CD4-positive, alpha-beta memory T cell (primary cell): ENCODE measurements around the gene PHKG2. TPM values are rescaled to one million over a fixed set of nuclear protein-coding genes. Genes with fewer than 3 reads are reported as not detected.

Source experiments
- CTCF ChIA-PET: fragments of 350-600 bp; sonication (Branson Sonifier 250); formaldehyde crosslinking; loops from one replicate; lab custom pipeline; 2021; ENCODE audit warnings: inconsistent platforms; ENCODE audit not compliant: partially characterized antibody; lab: Charles Lee
- POLR2A ChIA-PET: fragments of 350-600 bp; sonication (Branson Sonifier 250); formaldehyde crosslinking; loops from one replicate; lab custom pipeline; 2021; ENCODE audit not compliant: partially characterized antibody; lab: Charles Lee
- DNase-seq, 5 donors: peaks; one replicate each; pipeline versions ENCODE4 v3.0.0 to v3.0.0-alpha.2; 2020 to 2022; ENCODE audit warnings: mixed read lengths in 1 of 5
- H3K27ac ChIP-seq: one replicate; pipeline ENCODE4 v1.7.0; 2013; ENCODE audit warnings: low read depth, low read length
- H3K27me3 ChIP-seq: 2 replicates; pipeline ENCODE4 v1.7.0; 2013; ENCODE audit warnings: mild to moderate bottlenecking, low read length, moderate library complexity; ENCODE audit not compliant: insufficient read depth
- H3K36me3 ChIP-seq: 2 replicates; pipeline ENCODE4 v1.7.0; 2013; ENCODE audit warnings: mild to moderate bottlenecking, low read length, moderate library complexity; ENCODE audit not compliant: insufficient read depth
- H3K4me1 ChIP-seq: 2 replicates; pipeline ENCODE4 v1.7.0; 2013; ENCODE audit warnings: mild to moderate bottlenecking, low read length, moderate library complexity; ENCODE audit not compliant: insufficient read depth
- H3K4me3 ChIP-seq, 2 donors: one replicate each; pipeline ENCODE4 v1.7.0; 2013; ENCODE audit warnings: low read length in 2 of 2, mild to moderate bottlenecking in 1 of 2
- H3K9me3 ChIP-seq, 2 donors: one replicate each; pipeline ENCODE4 v1.7.0; 2013; ENCODE audit warnings: low read length in 2 of 2, control low read depth in 1 of 2; ENCODE audit not compliant: control insufficient read depth in 1 of 2
- H3K27ac Mint-ChIP-seq, 7 donors: one replicate each; pipeline ENCODE4 v1.8.0; 2020 to 2021; ENCODE audit warnings: mixed read lengths in 7 of 7, mild to moderate bottlenecking in 6 of 7, inconsistent platforms in 3 of 7, moderate library complexity in 3 of 7
- H3K27me3 Mint-ChIP-seq, 2 donors: one replicate each; pipeline ENCODE4 v1.8.0; 2020 to 2021; ENCODE audit warnings: mixed read lengths in 2 of 2
- H3K36me3 Mint-ChIP-seq, 2 donors: one replicate each; pipeline ENCODE4 v1.8.0; 2020 to 2021; ENCODE audit warnings: mixed read lengths in 2 of 2, inconsistent platforms in 1 of 2, mild to moderate bottlenecking in 1 of 2
- H3K4me1 Mint-ChIP-seq, 4 donors: one replicate each; pipeline ENCODE4 v1.8.0; 2020 to 2021; ENCODE audit warnings: mixed read lengths in 4 of 4, mild to moderate bottlenecking in 1 of 4
- H3K4me3 Mint-ChIP-seq, 8 donors: one replicate each; pipeline ENCODE4 v1.8.0; 2020 to 2021; ENCODE audit warnings: mixed read lengths in 8 of 8, mild to moderate bottlenecking in 7 of 8, moderate library complexity in 6 of 8, inconsistent platforms in 3 of 8
- H3K9me3 Mint-ChIP-seq, 8 donors: one replicate each; pipeline ENCODE4 v1.8.0; 2020 to 2021; ENCODE audit warnings: mixed read lengths in 8 of 8, mild to moderate bottlenecking in 5 of 8, inconsistent platforms in 3 of 8, moderate library complexity in 1 of 8
- intact Hi-C: fragments of 100-400 bp; cut with micrococcal nuclease; formaldehyde crosslinking; loops from one replicate; pipeline ENCODE4 v1.15.1; 2023
- polyA plus RNA-seq, 2 donors: library from polyadenylated mRNA; unstranded; fragments of 300-500 nt; fragmentation: Illumina TruSeq; gene quantifications; one replicate each; pipeline ENCODE4 v1.2.3, GENCODE V29; 2021
- total RNA-seq, 2 experiments: library from RNA; stranded (reverse); gene quantifications; one replicate each; pipeline ENCODE4 v1.2.3, GENCODE V29; 2021

The PHKG2 gene
- total and polyA plus RNA-seq, 4 experiments from 2014 or later: 42.0 to 63.5 (median 54.5) TPM

DNA sequence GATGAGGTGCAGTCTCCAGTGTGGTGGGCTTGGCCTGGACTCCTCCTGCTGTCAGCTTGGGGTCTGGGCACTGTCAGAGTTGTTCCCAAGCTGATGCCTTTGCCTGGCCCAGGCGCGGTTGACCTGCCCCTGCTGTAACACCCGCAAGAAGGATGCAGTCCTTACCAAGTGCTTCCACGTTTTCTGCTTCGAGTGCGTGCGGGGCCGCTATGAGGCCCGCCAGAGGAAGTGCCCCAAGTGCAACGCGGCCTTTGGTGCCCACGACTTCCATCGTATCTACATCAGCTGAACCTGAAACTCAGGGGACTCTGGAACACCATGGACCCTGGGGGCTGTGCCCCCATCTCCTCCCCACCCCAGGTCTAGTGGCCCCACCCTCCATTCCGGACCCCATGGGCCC, 25.6 kb downstream of the PHKG2 start:
- no peak for DNase-seq
- H3K4me3 Mint-ChIP-seq: peak overlapping the region in 1 of 8 donors; percentile 27
- Histone ChIP-seq H3K27ac (no peak overlapping the region), H3K9me3 (no peaks in the 10 kb centered on the region), H3K27me3 (no peaks in the 10 kb centered on the region), H3K4me3 (no peak overlapping the region), H3K36me3 (peaks cover 44% of the 10 kb centered on the region), H3K4me1 (peaks cover 12% of the 10 kb centered on the region)
- POLR2A ChIA-PET: interaction anchor here (0.7 to 2.6 kb wide), 3 partner anchors 10 to 26 kb away, joined by 3 to 19 read pairs (median 3); no protein-coding TSS in a partner anchor
- H3K27me3 Mint-ChIP-seq: peaks cover 0 to 1% of the 10 kb centered on the region in 2 donors
- intact Hi-C loops: no loop called here
- H3K4me1 Mint-ChIP-seq: peaks cover 14 to 32% (median 22%) of the 10 kb centered on the region in 4 donors
- peak overlapping the region in 1 of 7 donors; percentile 37 for H3K27ac Mint-ChIP-seq
- no peaks in the 10 kb centered on the region for H3K9me3 Mint-ChIP-seq
- peaks cover 21 to 49% of the 10 kb centered on the region in 2 donors for H3K36me3 Mint-ChIP-seq
- CTCF ChIA-PET: no interaction called here

DNA sequence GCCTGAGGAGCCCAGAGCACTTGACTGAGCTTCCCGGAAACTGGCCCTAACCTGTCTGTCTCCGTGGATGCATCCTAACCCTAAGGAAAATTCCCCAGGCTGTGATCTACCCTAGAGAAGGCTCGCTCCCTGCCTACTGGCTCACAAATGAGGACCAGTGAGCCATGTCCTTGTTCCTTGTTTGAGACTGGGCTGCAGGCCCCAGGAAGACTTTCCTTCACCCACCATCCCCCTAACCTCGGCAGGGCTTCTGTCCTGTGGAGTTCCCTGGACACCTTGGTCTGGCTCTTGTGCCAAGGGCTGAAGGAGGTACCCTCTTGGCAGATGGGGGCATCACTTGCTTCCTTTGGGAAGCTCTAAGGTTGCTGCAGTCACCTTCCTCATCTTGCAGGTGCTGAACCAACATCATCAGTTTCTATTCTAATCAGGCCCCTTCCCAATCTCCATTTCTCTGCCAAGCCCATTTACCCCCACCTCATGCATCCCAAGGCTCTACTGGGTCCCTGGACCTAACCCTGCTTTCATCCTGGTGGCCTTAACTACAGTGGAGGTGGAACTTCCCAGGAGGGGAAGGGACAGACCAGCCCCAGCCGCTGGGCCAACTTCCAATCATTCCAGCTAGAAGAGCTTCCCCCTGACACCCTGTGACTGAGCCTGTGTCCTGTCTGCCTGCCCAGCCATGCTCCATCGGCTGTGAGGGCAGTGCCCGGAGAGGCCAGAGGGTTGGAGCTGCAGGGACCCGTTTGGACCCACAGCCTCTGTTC, 26.3 kb downstream of the PHKG2 start:
- peak overlapping the region in 7 of 8 donors; percentile 28 to 94 (median 94) for H3K4me3 Mint-ChIP-seq
- ChIA-PET CTCF (interaction anchor here (1.0 kb wide), 1 partner anchor 11 kb away, joined by 3 read pairs; no protein-coding TSS in a partner anchor), POLR2A (interaction anchor here (0.7 to 2.6 kb wide), 8 partner anchors 9 to 299 kb away, joined by 3 to 19 read pairs (median 4); partner anchors contain the start of genes PHKG2, ZNF646 and ZNF668)
- no peaks in the 10 kb centered on the region for H3K27me3 ChIP-seq
- H3K27ac Mint-ChIP-seq: peak overlapping the region in 5 of 7 donors; percentile 1 to 84 (median 63)
- peaks cover 17 to 42% of the 10 kb centered on the region in 2 donors for H3K36me3 Mint-ChIP-seq
- H3K27me3 Mint-ChIP-seq: no peaks in the 10 kb centered on the region
- H3K9me3 ChIP-seq: no peaks in the 10 kb centered on the region
- no peak overlapping the region for H3K27ac ChIP-seq
- peaks cover 14 to 32% (median 22%) of the 10 kb centered on the region in 4 donors for H3K4me1 Mint-ChIP-seq
- H3K4me3 ChIP-seq: peak overlapping the region in 1 of 2 donors; percentile 64
- DNase-seq: no peak
- H3K4me1 ChIP-seq: peaks cover 12% of the 10 kb centered on the region
- no peaks in the 10 kb centered on the region for H3K9me3 Mint-ChIP-seq
- H3K36me3 ChIP-seq: peaks cover 37% of the 10 kb centered on the region
- intact Hi-C loops: loop anchor here (1.0 kb wide), 2 partner anchors 13 to 40 kb away; partner anchors contain the start of gene ZNF629

DNA sequence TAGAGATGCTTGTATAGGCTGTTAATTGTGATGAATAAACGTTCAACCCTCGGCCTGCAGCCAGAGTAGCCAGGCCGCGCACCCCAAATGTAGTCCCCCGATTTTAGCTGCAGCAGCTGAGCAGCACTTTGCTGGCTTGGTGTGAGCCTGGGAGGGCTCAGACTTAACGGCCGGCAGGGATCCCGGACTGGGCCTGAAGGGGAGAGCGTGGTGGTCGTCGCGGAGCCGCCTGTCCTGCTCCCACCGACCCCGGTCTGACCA, 26.8 kb downstream of the PHKG2 start:
- peak overlapping the region; percentile 90 to 94 (median 94) for H3K4me3 Mint-ChIP-seq
- H3K27ac Mint-ChIP-seq: peak overlapping the region in 4 of 7 donors; percentile 54 to 84 (median 70)
- Histone ChIP-seq H3K4me3 (peak overlapping the region; percentile 42 to 64), H3K9me3 (no peaks in the 10 kb centered on the region), H3K36me3 (peaks cover 34% of the 10 kb centered on the region), H3K4me1 (peaks cover 12% of the 10 kb centered on the region), H3K27ac (no peak overlapping the region), H3K27me3 (no peaks in the 10 kb centered on the region)
- intact Hi-C loops: loop anchor here (1.0 kb wide), 2 partner anchors 12 to 39 kb away; partner anchors contain the start of gene ZNF629
- POLR2A ChIA-PET: interaction anchor here (0.7 to 2.6 kb wide), 8 partner anchors 8 to 299 kb away, joined by 3 to 19 read pairs (median 4); partner anchors contain the start of genes PHKG2, ZNF646 and ZNF668
- H3K4me1 Mint-ChIP-seq: peaks cover 14 to 32% (median 22%) of the 10 kb centered on the region in 4 donors
- CTCF ChIA-PET: interaction anchor here (1.0 kb wide), 1 partner anchor 12 kb away, joined by 3 read pairs; no protein-coding TSS in a partner anchor
- no peaks in the 10 kb centered on the region for H3K9me3 Mint-ChIP-seq
- H3K27me3 Mint-ChIP-seq: no peaks in the 10 kb centered on the region
- DNase-seq: no peak
- peaks cover 17 to 39% of the 10 kb centered on the region in 2 donors for H3K36me3 Mint-ChIP-seq

DNA sequence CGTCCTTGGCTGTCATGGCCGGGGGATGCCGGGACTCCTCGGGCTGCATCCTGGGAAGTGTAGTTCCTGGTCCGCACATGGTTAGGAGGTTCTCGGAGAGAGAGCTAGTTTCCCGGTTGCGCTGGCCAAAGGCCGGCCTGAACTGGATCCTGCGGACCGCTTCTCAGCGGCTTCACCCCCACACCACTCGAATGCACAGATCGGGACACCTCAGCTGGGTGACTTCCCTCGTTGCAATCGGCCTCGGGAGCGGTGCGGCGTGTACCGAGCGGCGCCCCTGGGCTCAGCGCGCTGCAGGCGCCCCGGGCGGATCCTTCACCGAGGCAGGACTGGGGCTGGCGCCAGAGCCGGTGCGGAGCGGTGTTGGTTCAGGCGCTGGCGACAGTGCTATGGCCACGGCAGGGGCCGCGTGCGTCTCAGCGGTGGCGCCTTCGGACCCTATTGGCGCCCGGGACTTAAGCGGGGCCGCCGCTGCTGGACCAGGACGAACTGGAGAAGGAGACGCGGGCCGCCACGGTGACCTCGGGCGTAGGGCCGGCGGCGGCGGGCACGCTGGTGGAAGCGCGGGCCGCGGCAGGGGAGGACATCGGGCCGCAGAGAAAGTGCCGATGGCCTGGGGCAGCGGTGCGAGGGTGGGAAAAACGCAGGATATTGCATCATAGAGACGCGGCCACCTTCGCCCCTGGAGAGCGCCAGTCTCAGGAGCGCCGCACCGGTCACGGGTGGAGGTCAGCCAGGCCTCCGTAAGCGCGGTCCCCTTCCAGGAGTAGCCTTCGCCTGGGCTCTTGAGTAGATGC, 27.4 kb downstream of the PHKG2 start:
- no peak overlapping the region for H3K27ac ChIP-seq
- peaks cover 17 to 34% of the 10 kb centered on the region in 2 donors for H3K36me3 Mint-ChIP-seq
- peaks cover 14 to 32% (median 22%) of the 10 kb centered on the region in 4 donors for H3K4me1 Mint-ChIP-seq
- ChIA-PET CTCF (interaction anchor here (1.0 kb wide), 1 partner anchor 12 kb away, joined by 3 read pairs; no protein-coding TSS in a partner anchor), POLR2A (interaction anchor here (0.7 to 2.6 kb wide), 8 partner anchors 8 to 298 kb away, joined by 3 to 19 read pairs (median 4); partner anchors contain the start of genes PHKG2, ZNF646 and ZNF668)
- no peaks in the 10 kb centered on the region for H3K9me3 ChIP-seq
- intact Hi-C loops: loop anchor here (1.0 kb wide), 2 partner anchors 12 to 39 kb away; partner anchors contain the start of gene ZNF629
- peaks cover 12% of the 10 kb centered on the region for H3K4me1 ChIP-seq
- H3K4me3 Mint-ChIP-seq: peak overlapping the region; percentile 90 to 94 (median 94)
- no peaks in the 10 kb centered on the region for H3K9me3 Mint-ChIP-seq
- peak overlapping the region in 5 of 7 donors; percentile 48 to 84 (median 76) for H3K27ac Mint-ChIP-seq
- H3K4me3 ChIP-seq: peak overlapping the region; percentile 64 to 81
- DNase-seq: peak; percentile 42 to 59 (median 53)
- no peaks in the 10 kb centered on the region for H3K27me3 Mint-ChIP-seq
- H3K27me3 ChIP-seq: no peaks in the 10 kb centered on the region
- H3K36me3 ChIP-seq: peaks cover 28% of the 10 kb centered on the region

DNA sequence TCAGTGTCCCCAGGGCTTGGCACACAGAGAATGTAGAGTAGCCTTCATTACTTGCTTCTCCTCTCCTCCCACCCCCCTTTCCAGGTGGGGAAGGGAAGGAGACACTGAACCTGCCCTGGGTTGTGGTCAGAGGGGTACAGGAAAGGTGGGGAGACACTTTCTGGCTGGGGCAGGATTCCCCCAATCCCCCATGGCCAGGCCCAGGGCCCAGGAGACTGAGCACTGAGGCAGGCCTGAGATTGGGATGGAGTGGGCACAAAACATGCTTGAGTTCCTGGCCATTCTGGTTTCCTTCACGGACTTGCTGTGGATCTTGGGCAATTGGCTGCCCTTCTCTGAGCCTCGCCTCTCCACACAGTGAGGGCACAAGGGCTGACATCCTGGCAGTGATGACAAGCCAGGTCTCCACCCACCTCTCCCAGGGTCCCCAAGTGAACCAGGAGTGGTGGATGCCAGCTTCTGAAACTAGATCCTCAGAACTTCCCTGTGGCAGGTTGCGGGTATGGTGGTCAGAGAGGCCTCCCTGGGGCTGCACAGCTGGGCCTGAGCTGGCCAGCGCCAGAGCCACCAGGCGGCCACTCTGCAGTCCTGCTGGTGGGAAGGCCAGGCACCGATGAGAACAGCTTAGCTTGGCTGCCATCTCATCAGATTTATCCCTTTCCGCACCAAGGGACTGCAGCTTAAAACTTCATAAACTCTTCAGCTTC, 29.5 kb downstream of the PHKG2 start:
- intact Hi-C loops: no loop called here
- ChIA-PET CTCF (no interaction called here), POLR2A (no interaction called here)
- H3K27me3 Mint-ChIP-seq: no peaks in the 10 kb centered on the region
- Histone ChIP-seq H3K27me3 (no peaks in the 10 kb centered on the region), H3K9me3 (no peaks in the 10 kb centered on the region), H3K4me1 (peaks cover 12% of the 10 kb centered on the region), H3K27ac (no peak overlapping the region), H3K36me3 (peaks cover 9% of the 10 kb centered on the region), H3K4me3 (no peak overlapping the region)
- peaks cover 7 to 15% of the 10 kb centered on the region in 2 donors for H3K36me3 Mint-ChIP-seq
- peak overlapping the region in 4 of 8 donors; percentile 48 to 92 (median 76) for H3K4me3 Mint-ChIP-seq
- no peak for DNase-seq
- peaks cover 10 to 26% (median 18%) of the 10 kb centered on the region in 4 donors for H3K4me1 Mint-ChIP-seq
- no peak overlapping the region for H3K27ac Mint-ChIP-seq
- H3K9me3 Mint-ChIP-seq: no peaks in the 10 kb centered on the region

DNA sequence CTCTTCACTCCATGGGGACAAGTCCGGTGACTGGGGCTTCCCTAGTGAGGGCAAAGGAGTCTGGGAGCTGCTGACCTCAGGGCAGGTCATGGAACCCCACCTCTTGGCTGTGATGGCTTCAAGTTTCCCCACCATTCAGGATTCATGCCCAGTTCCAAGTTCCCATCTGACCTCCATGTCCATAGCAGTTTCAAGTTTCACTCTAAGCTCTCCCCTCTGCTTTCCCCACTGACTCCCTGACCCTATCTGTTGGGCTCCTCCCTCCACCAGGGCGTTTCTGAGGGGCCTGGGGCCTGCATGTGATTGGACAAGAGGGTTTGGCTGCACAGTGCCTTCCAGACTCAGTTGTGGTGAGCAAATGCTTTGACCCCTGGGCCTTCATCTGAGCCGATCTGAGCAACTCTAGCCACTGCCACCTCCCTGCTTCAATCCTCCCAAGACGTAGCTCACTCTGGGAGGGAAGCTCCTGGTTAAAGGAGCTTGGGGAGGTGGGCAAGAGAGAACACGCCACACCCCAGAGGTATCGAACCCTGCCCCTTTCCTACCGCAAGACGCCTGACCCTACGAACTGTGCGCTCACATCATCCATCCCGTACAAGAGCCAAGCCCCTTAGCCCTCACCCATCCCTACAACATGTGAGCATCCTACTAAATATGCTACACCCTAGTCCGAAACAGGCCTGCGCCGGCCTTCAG, 30.5 kb downstream of the PHKG2 start:
- Histone ChIP-seq H3K27ac (no peak overlapping the region), H3K4me3 (no peak overlapping the region), H3K36me3 (no peaks in the 10 kb centered on the region), H3K27me3 (no peaks in the 10 kb centered on the region), H3K4me1 (peaks cover 12% of the 10 kb centered on the region), H3K9me3 (no peaks in the 10 kb centered on the region)
- H3K4me1 Mint-ChIP-seq: peaks cover 4 to 20% (median 12%) of the 10 kb centered on the region in 4 donors
- H3K36me3 Mint-ChIP-seq: peaks cover 3 to 10% of the 10 kb centered on the region in 2 donors
- ChIA-PET CTCF (no interaction called here), POLR2A (no interaction called here)
- peak overlapping the region in 3 of 7 donors; percentile 3 to 59 (median 42) for H3K27ac Mint-ChIP-seq
- H3K4me3 Mint-ChIP-seq: peak overlapping the region in 3 of 8 donors; percentile 28 to 60 (median 54)
- DNase-seq: no peak
- intact Hi-C loops: no loop called here
- H3K27me3 Mint-ChIP-seq: no peaks in the 10 kb centered on the region
- H3K9me3 Mint-ChIP-seq: no peaks in the 10 kb centered on the region
